ENCODE data around the gene PRKG1. TPM values are rescaled to one million over a fixed set of nuclear protein-coding genes. Genes with fewer than 3 reads are reported as not detected.

Gene PRKG1
- total and polyA plus RNA-seq, 2 experiments from 2014 or later, result 18.2 to 21.1 TPM

DNA sequence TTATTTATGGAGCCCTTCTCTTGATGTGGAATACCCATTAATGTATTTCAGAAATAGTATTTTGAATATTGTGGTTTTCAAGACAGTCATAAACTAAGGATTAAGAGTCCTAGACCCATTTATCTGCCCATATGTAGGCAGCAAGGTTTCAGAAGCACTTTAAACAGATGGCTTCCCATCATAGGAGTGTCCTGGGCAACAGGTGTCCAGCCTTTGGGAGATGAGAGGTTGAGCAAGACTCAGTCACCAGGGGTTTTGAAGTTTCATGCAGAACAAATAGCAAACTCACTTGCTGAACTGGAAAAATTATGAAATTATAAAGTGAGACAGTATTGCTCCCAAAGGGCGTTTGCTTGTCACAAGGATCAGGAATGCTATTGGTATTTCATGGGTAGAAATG, 818.0 kb downstream of the PRKG1 start:
- Histone ChIP-seq H3K27me3 (ENCODE audit: insufficient read depth) (no peaks in the 10 kb centered on the region), H3K4me3 (no peak overlapping the region), H3K4me1 (ENCODE audit: insufficient read depth) (no peaks in the 10 kb centered on the region), H3K79me2 (replicated peaks; ENCODE audit: insufficient read depth) (no peaks in the 10 kb centered on the region), H3K27ac (ENCODE audit: low read depth) (no peak overlapping the region), H3K9me2 (ENCODE audit: insufficient read depth) (no peaks in the 10 kb centered on the region), H3F3A (replicated peaks; ENCODE audit: low read depth) (no peaks in the 10 kb centered on the region), H3K4me2 (no peak overlapping the region), H2AFZ (no peak overlapping the region), H3K36me3 (ENCODE audit: insufficient read depth) (no peaks in the 10 kb centered on the region), H4K20me1 (replicated peaks; ENCODE audit: insufficient read depth) (no peaks in the 10 kb centered on the region)
- TF ChIP-seq NANOG (IDR thresholded peaks at IDR 0.05; ENCODE audit: borderline replicate concordance) (no peak), EZH2phosphoT487 (IDR thresholded peaks at IDR 0.05; ENCODE audit: unreplicated experiment) (no peak), JUNB (IDR thresholded peaks at IDR 0.05; ENCODE audit: unreplicated experiment) (no peak), STAT1 (IDR thresholded peaks at IDR 0.05; ENCODE audit: unreplicated experiment) (no peak), POLR2AphosphoS5 (IDR thresholded peaks at IDR 0.05; ENCODE audit: low read depth) (no peak)
- TF ChIP-seq, protein P1, sequence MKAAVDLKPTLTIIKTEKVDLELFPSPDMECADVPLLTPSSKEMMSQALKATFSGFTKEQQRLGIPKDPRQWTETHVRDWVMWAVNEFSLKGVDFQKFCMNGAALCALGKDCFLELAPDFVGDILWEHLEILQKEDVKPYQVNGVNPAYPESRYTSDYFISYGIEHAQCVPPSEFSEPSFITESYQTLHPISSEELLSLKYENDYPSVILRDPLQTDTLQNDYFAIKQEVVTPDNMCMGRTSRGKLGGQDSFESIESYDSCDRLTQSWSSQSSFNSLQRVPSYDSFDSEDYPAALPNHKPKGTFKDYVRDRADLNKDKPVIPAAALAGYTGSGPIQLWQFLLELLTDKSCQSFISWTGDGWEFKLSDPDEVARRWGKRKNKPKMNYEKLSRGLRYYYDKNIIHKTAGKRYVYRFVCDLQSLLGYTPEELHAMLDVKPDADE (IDR thresholded peaks at IDR 0.05), result no peak
- TF ChIP-seq, protein P2, sequence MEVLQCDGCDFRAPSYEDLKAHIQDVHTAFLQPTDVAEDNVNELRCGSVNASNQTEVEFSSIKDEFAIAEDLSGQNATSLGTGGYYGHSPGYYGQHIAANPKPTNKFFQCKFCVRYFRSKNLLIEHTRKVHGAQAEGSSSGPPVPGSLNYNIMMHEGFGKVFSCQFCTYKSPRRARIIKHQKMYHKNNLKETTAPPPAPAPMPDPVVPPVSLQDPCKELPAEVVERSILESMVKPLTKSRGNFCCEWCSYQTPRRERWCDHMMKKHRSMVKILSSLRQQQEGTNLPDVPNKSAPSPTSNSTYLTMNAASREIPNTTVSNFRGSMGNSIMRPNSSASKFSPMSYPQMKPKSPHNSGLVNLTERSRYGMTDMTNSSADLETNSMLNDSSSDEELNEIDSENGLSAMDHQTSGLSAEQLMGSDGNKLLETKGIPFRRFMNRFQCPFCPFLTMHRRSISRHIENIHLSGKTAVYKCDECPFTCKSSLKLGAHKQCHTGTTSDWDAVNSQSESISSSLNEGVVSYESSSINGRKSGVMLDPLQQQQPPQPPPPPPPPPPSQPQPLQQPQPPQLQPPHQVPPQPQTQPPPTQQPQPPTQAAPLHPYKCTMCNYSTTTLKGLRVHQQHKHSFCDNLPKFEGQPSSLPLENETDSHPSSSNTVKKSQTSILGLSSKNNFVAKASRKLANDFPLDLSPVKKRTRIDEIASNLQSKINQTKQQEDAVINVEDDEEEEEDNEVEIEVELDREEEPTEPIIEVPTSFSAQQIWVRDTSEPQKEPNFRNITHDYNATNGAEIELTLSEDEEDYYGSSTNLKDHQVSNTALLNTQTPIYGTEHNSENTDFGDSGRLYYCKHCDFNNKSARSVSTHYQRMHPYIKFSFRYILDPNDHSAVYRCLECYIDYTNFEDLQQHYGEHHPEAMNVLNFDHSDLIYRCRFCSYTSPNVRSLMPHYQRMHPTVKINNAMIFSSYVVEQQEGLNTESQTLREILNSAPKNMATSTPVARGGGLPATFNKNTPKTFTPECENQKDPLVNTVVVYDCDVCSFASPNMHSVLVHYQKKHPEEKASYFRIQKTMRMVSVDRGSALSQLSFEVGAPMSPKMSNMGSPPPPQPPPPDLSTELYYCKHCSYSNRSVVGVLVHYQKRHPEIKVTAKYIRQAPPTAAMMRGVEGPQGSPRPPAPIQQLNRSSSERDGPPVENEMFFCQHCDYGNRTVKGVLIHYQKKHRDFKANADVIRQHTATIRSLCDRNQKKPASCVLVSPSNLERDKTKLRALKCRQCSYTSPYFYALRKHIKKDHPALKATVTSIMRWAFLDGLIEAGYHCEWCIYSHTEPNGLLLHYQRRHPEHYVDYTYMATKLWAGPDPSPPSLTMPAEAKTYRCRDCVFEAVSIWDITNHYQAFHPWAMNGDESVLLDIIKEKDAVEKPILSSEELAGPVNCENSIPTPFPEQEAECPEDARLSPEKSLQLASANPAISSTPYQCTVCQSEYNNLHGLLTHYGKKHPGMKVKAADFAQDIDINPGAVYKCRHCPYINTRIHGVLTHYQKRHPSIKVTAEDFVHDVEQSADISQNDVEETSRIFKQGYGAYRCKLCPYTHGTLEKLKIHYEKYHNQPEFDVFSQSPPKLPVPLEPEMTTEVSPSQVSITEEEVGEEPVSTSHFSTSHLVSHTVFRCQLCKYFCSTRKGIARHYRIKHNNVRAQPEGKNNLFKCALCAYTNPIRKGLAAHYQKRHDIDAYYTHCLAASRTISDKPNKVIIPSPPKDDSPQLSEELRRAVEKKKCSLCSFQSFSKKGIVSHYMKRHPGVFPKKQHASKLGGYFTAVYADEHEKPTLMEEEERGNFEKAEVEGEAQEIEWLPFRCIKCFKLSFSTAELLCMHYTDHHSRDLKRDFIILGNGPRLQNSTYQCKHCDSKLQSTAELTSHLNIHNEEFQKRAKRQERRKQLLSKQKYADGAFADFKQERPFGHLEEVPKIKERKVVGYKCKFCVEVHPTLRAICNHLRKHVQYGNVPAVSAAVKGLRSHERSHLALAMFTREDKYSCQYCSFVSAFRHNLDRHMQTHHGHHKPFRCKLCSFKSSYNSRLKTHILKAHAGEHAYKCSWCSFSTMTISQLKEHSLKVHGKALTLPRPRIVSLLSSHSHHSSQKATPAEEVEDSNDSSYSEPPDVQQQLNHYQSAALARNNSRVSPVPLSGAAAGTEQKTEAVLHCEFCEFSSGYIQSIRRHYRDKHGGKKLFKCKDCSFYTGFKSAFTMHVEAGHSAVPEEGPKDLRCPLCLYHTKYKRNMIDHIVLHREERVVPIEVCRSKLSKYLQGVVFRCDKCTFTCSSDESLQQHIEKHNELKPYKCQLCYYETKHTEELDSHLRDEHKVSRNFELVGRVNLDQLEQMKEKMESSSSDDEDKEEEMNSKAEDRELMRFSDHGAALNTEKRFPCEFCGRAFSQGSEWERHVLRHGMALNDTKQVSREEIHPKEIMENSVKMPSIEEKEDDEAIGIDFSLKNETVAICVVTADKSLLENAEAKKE (CRISPR knock-in tag; IDR thresholded peaks at IDR 0.05), result no peak
- TF ChIP-seq, protein P3, sequence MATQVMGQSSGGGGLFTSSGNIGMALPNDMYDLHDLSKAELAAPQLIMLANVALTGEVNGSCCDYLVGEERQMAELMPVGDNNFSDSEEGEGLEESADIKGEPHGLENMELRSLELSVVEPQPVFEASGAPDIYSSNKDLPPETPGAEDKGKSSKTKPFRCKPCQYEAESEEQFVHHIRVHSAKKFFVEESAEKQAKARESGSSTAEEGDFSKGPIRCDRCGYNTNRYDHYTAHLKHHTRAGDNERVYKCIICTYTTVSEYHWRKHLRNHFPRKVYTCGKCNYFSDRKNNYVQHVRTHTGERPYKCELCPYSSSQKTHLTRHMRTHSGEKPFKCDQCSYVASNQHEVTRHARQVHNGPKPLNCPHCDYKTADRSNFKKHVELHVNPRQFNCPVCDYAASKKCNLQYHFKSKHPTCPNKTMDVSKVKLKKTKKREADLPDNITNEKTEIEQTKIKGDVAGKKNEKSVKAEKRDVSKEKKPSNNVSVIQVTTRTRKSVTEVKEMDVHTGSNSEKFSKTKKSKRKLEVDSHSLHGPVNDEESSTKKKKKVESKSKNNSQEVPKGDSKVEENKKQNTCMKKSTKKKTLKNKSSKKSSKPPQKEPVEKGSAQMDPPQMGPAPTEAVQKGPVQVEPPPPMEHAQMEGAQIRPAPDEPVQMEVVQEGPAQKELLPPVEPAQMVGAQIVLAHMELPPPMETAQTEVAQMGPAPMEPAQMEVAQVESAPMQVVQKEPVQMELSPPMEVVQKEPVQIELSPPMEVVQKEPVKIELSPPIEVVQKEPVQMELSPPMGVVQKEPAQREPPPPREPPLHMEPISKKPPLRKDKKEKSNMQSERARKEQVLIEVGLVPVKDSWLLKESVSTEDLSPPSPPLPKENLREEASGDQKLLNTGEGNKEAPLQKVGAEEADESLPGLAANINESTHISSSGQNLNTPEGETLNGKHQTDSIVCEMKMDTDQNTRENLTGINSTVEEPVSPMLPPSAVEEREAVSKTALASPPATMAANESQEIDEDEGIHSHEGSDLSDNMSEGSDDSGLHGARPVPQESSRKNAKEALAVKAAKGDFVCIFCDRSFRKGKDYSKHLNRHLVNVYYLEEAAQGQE (IDR thresholded peaks at IDR 0.05; ENCODE audit: unreplicated experiment), result no peak
- ATAC-seq (no peak), DNase-seq (ENCODE audit: low spot score) (no peak)
- Mint-ChIP-seq H3K9me3 (no peaks in the 10 kb centered on the region), H3K4me3 (no peak overlapping the region), H3K27me3 (ENCODE audit: insufficient read depth, low read depth, poor library complexity) (peaks cover 2% of the 10 kb centered on the region), H3K4me1 (peaks cover 9% of the 10 kb centered on the region; the same call in 2 of the 3 replicates), H3K36me3 (ENCODE audit: low read depth) (no peaks in the 10 kb centered on the region), H3K27ac (no peak overlapping the region)

Data from GM23338 (cell line).